Cardiac fibroblast (primary cell): ENCODE results near the gene FPGT.
A peak's percentile ranks its signal among the peaks of the same experiment; 100 is the strongest.
"Not testable (repeated sequence)": the region's sequence is repeated elsewhere in the genome, so short reads cannot be mapped to it uniquely, and the experiment has no call there.

ENCODE experiments used
- DNase-seq, 2 donors: peaks; one replicate each; pipeline versions ENCODE4 v3.0.0 to v3.0.0-alpha.2; 2010; ENCODE audit warnings: low read depth in 2 of 2
- H3K4me3 ChIP-seq, 2 donors: replicated peaks in 1 of 2; 1 replicate in 1 of 2; 2 replicates in 1 of 2; pipeline ENCODE4 v1.5.1; 2011; ENCODE audit warnings: low read depth in 2 of 2, low read length in 2 of 2, mild to moderate bottlenecking in 2 of 2, moderate library complexity in 1 of 2
- TF ChIP-seq, protein P1 (sequence below): IDR thresholded peaks from one replicate; pipeline ENCODE4 v1.5.1; 2011; ENCODE audit warnings: low read depth, mild to moderate bottlenecking, low read length, inconsistent platforms

Gene FPGT

DNA sequence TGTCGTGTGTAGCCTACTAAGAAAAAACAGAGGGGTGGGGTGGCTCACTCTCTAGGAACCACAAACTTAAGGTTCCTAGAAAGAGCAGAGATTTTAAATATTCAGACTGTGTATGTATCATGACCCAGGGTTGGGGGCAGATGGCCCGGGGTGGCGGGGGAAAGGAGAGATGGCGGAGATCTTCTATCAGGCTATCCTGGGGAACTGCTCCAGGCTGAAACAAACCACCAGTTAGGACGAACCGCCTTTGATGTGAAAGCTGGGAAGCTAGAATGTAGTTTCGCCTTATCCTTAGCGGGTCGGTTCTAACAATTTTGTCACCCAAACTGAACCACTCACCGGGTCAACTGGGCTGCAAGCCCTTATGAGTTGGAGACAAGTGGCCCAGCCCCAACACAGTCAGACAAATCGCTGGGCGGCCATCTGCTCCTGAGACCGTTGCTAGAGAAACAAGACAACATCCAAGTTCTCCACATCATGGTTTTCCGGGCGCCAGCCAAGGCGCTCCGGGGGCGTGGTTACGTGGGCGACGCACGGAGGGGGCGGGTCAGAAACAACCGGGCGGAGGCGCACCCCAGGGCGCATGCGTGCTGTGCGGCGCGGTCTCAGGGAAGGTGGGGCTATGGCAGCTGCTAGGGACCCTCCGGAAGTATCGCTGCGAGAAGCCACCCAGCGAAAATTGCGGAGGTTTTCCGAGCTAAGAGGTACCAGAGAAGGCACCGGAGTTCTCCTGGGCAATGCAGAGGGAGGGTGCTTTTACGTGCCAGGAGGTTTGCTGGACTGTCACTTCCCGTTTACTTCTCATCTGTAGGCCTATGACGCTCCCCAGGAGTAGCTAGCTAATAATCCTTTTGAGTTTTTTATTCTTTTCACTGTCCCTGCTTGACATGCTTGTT is at the start of gene FPGT, which contains the start of gene LRRIQ3:
Gene FPGT (plus strand): TSS at position 586 of the 896 bp plus-strand sequence. CDS start 37 bp downstream, at position 623.
Gene LRRIQ3 (minus strand): TSS at position 520 of the 896 bp plus-strand sequence. CDS start 14,492 bp downstream, outside the sequence.
- peak within 1 kb of the TSS; percentile 70 to 72 for H3K4me3 ChIP-seq
- TF ChIP-seq, protein P1, sequence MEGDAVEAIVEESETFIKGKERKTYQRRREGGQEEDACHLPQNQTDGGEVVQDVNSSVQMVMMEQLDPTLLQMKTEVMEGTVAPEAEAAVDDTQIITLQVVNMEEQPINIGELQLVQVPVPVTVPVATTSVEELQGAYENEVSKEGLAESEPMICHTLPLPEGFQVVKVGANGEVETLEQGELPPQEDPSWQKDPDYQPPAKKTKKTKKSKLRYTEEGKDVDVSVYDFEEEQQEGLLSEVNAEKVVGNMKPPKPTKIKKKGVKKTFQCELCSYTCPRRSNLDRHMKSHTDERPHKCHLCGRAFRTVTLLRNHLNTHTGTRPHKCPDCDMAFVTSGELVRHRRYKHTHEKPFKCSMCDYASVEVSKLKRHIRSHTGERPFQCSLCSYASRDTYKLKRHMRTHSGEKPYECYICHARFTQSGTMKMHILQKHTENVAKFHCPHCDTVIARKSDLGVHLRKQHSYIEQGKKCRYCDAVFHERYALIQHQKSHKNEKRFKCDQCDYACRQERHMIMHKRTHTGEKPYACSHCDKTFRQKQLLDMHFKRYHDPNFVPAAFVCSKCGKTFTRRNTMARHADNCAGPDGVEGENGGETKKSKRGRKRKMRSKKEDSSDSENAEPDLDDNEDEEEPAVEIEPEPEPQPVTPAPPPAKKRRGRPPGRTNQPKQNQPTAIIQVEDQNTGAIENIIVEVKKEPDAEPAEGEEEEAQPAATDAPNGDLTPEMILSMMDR, result no peak
- peak; percentile 96 to 97 for DNase-seq

DNA sequence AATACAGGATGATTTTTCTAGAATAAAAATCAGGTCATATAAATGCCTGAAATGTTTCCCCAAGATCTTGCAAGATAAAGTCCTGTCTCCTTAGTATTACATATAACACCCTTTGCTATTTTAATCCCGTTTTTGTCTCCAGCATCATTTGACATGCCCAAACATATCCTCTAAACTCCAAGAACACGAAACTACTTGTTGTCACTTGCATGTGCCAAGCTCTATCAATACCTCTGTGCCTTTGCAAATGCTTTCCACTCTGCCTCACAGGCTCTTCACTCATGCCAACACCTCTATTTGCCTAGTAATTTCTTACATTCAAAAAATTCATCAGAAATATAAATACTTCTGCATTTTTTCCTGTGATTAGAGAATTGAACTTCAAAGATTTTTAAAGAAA is 38.0 kb upstream of the FPGT start:
- TF ChIP-seq, protein P1, result no peak
- DNase-seq, result no peak
- H3K4me3 ChIP-seq, result no peak overlapping the region

DNA sequence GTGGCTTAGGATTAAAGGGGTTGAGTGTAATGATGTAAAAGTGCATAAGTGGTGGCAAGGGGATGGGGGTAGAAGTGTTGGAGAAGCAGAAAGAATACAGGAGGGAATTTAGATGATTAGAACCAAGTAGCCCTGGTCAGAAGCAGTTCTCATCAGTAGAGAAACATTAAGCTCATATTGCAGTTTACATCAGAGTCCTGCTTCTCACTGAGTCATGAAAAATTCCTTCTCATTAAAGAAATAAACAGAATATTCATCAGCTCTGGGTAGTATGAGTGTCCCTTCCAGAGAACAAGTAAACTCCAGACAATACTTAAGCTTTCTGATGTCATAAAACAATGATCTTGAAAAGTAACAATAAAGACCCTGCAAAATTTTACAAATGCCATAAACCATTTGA is 36.5 kb upstream of the FPGT start:
- no peak overlapping the region for H3K4me3 ChIP-seq
- TF ChIP-seq, protein P1, result no peak
- no peak for DNase-seq

DNA sequence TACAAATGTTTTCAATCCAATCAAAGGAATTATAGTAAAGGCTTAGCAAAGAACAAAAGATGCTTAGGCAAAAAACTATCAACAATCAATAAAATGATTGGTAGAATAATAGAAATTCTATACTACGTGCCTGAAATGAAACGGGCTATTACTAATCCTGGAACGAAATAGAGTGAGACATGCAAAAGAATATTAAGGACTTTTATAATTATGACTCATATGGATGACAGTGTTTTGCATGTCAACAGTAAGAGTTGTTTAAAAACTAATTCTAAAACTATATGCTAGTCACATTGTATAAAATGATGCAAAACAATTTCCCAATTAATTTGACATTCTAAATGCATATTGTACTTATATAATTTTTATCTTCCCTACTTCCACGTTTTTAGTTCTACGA is 35.7 kb upstream of the FPGT start:
- no peak for DNase-seq
- TF ChIP-seq, protein P1, result no peak
- H3K4me3 ChIP-seq, result no peak overlapping the region

DNA sequence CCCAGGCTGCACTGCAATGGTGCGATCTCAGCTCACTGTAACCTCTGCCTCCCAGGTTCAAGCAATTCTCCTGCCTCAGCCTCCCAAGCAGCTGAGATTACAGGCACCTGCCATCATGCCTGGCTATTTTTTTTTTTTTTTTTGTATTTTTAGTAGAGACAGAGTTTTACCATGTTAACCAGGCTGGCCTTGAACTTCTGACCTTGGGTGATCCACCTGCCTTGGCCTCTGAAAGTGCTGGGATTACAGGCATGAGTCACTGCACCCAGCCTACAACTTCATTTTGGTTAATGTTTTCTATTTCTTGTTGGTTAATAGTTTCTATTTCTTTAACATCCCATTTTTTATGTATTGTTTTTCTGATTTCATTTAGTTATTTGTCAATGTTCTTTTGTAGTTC is 23.6 kb upstream of the FPGT start:
- not testable (repeated sequence) for DNase-seq, H3K4me3 ChIP-seq

DNA sequence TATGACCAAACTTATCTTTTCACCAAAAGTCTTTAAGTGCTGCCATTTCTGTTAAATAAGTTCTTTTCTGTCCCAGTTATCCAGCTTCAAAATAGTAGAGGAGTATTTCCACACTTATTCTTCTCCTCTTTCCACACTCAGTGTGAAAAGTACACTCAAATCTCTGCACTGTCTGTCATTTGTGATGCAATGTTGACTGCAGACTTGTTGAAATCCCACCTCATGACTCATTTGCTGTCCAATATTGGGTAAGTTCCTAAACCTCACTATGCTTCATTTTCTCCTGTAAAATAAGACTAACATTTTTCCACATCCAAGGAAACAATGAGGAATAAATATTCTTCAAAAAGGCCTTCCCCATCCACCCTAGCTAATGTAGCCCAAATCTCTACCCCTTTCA is 17.6 kb upstream of the FPGT start:
- DNase-seq, result peak; percentile 15 to 34
- H3K4me3 ChIP-seq, result no peak overlapping the region
- TF ChIP-seq, protein P1, result no peak

DNA sequence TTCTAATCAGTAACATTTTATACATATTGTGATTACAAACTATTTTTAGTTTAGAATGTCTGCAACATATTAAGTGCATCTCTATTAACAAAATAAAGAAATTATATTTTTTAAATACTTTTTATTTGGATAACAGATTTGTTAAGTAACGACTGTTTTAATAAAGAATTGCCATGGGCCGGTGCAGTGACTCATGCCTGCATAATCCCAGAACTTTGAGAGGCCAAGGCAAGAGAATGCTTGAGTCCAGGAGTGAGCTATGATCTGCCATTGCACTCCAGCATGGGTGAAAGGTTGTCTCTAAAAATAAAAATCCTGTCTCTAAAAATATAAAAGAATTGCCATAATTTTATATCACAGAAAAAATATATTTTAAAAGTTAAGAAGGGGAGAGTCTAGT is 4.1 kb upstream of the FPGT start:
- DNase-seq, result peak; percentile 17 to 59
- TF ChIP-seq, protein P1, result no peak
- H3K4me3 ChIP-seq, result no peak overlapping the region
